Measurements from ENCODE around the gene GALNT16. TPM values are rescaled to one million over a fixed set of nuclear protein-coding genes. Genes with fewer than 3 reads are reported as not detected.
A peak's percentile ranks its signal among the peaks of the same experiment; 100 is the strongest.

The GALNT16 gene
- polyA plus RNA-seq, 1 experiment = 1.7 TPM

GRCh38 chr14:69354383-69355153 lies 94.6 kb downstream of the GALNT16 start:
- no peak for TF ChIP-seq CTCF (IDR thresholded peaks at IDR 0.05; ENCODE audit: insufficient read depth, low read depth, low read length)
- no peak for DNase-seq (ENCODE audit: low read depth)
- Histone ChIP-seq H3K4me3 (ENCODE audit: low read depth, low read length) (no peak overlapping the region), H3K36me3 (ENCODE audit: control insufficient read depth, insufficient read depth, low read length) (no peaks in the 10 kb centered on the region), H3K27me3 (ENCODE audit: control insufficient read depth, insufficient read depth, low read length) (peaks cover 1% of the 10 kb centered on the region; the same call in 1 of the 2 replicates)
- ChIA-PET CTCF (interaction anchor here (0.7 to 2.0 kb wide), 5 partner anchors 8 to 429 kb away, joined by 3 to 7 read pairs (median 3); no protein-coding TSS in a partner anchor), POLR2A (no interaction called here)

GRCh38 chr14:69355154-69355597 lies 95.2 kb downstream of the GALNT16 start:
- Histone ChIP-seq H3K27me3 (ENCODE audit: control insufficient read depth, insufficient read depth, low read length) (peaks cover 1% of the 10 kb centered on the region; the same call in 1 of the 2 replicates), H3K36me3 (ENCODE audit: control insufficient read depth, insufficient read depth, low read length) (no peaks in the 10 kb centered on the region), H3K4me3 (ENCODE audit: low read depth, low read length) (no peak overlapping the region)
- TF ChIP-seq CTCF (IDR thresholded peaks at IDR 0.05; ENCODE audit: insufficient read depth, low read depth, low read length) = no peak
- ChIA-PET CTCF (interaction anchor here (0.7 to 2.0 kb wide), 4 partner anchors 8 to 429 kb away, joined by 3 to 7 read pairs (median 3); no protein-coding TSS in a partner anchor), POLR2A (no interaction called here)
- DNase-seq (ENCODE audit: low read depth) = no peak

- peak; percentile 47 for DNase-seq (ENCODE audit: low read depth)
- TF ChIP-seq CTCF (IDR thresholded peaks at IDR 0.05; ENCODE audit: insufficient read depth, low read depth, low read length) = no peak
- CTCF ChIA-PET = interaction anchor here (0.8 to 4.1 kb wide), 2 partner anchors 9 kb away, joined by 3 to 29 read pairs; no protein-coding TSS in a partner anchor
- Histone ChIP-seq H3K27me3 (ENCODE audit: control insufficient read depth, insufficient read depth, low read length) (peaks cover 1% of the 10 kb centered on the region; the same call in 1 of the 2 replicates), H3K4me3 (ENCODE audit: low read depth, low read length) (no peak overlapping the region), H3K36me3 (ENCODE audit: control insufficient read depth, insufficient read depth, low read length) (no peaks in the 10 kb centered on the region)
- POLR2A ChIA-PET = no interaction called here
Measured at GRCh38 chr14:69355607-69356281, 95.8 kb downstream of the GALNT16 start.

DNA sequence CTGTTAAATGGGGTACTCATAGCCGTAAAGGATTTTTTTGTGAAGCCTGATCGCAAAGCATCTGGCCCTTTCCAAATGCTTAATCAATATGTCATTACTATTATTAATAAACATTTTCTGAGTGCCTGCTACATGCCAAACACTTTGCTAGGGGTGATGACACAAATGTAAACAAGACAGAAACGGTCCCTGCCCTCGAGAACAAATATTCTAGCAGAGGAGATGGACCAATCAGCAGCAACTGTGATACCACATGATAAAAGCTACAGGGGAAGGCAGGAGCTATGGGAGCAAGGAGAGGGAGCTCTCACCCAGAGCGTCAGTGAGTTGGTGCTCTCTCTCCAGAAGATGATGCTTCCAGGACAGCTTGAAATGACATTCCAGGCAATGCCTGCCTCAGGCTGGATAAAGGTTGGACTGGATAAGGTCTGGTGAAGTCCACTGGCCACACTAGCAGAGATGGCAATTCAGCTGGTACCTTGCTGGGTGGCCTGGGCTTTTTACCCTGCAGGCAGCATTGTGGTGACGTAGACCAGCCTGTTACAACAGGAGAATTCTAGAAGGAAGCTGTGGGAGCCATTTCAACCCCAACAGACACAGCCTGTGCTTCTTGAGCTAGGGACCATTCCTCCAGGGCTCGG lies 97.1 kb downstream of the GALNT16 start:
- no peak for TF ChIP-seq CTCF (IDR thresholded peaks at IDR 0.05; ENCODE audit: insufficient read depth, low read depth, low read length)
- DNase-seq (ENCODE audit: low read depth) = no peak
- ChIA-PET CTCF (interaction anchor here (0.8 to 4.1 kb wide), 2 partner anchors 11 to 115 kb away, joined by 3 to 29 read pairs; no protein-coding TSS in a partner anchor), POLR2A (no interaction called here)
- Histone ChIP-seq H3K4me3 (ENCODE audit: low read depth, low read length) (no peak overlapping the region), H3K27me3 (ENCODE audit: control insufficient read depth, insufficient read depth, low read length) (no peaks in the 10 kb centered on the region; the same call in 1 of the 2 replicates), H3K36me3 (ENCODE audit: control insufficient read depth, insufficient read depth, low read length) (no peaks in the 10 kb centered on the region)

Measured in BJ (cell line).